COLO668 (cell line): ENCODE results near the gene PLCB1.
"Not testable (repeated sequence)": the region's sequence is repeated elsewhere in the genome, so short reads cannot be mapped to it uniquely, and the experiment has no call there.

Source experiments
- DNase-seq: peaks from one replicate; lab custom pipeline; 2025; ENCODE audit not compliant: unreplicated experiment; lab: John Stamatoyannopoulos, UW

The PLCB1 gene

DNA sequence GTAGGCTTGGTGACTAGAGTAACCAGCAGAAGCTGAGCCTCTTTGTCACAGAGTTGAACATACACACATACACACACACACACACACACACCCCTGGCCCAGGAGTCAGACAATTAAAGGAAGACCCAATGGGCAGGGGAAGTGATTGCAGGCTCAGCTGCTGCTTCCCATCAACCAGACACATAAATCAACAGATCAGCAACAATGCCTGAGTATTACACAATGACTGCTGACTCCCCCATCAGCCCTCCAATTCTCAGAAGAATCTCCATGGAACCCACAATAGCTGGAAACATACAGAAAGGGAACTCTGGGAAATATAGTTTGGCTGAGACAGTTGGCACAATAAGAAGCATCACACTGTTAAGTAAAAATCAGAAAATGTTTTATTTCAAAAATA lies 666.4 kb downstream of the PLCB1 start:
- DNase-seq, result no peak

GRCh38 chr20:8800089-8800488 lies 668.0 kb downstream of the PLCB1 start:
- no peak for DNase-seq

GRCh38 chr20:8801686-8802085 lies 669.6 kb downstream of the PLCB1 start:
- no peak for DNase-seq

GRCh38 chr20:8803065-8803464 lies 671.0 kb downstream of the PLCB1 start:
- DNase-seq, result no peak

GRCh38 chr20:8803941-8804340 lies 671.9 kb downstream of the PLCB1 start:
- DNase-seq, result no peak

DNA sequence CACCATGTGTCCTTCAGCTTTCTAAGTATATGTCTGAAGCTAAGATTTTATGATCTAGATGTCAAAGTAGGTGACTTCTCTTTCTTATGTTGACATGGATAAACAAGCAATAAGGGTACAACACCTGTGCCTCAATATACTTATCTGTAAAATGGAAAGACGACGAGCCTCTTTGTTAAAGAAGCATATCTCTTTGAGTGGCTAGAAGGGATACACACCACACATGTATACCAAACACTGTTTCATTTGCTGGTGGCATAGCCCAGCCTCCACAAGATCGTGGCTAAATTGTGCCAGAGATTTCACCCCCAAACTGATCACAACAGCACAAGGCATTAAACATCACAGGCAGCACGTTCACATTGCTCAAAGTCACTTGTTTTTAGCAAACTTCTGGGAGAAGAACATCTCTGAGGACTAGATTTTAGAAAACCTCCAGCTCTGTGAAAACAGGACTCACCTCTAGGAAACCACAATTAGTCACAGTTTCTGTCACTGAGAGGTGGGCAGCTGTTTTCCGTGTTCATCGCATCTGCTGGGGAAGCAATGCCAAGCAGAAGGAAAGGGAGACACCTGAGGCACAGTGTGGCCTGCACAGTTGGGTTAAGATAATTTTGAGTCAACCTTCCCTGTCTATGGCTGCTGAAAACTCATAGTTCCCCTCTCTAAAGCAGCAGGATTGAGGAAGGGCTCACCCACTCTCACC lies 673.8 kb downstream of the PLCB1 start:
- no peak for DNase-seq

- DNase-seq, result no peak
Observed at GRCh38 chr20:8807480-8808201, 675.6 kb downstream of the PLCB1 start.

GRCh38 chr20:8808202-8808535 lies 676.1 kb downstream of the PLCB1 start:
- DNase-seq, result no peak

DNA sequence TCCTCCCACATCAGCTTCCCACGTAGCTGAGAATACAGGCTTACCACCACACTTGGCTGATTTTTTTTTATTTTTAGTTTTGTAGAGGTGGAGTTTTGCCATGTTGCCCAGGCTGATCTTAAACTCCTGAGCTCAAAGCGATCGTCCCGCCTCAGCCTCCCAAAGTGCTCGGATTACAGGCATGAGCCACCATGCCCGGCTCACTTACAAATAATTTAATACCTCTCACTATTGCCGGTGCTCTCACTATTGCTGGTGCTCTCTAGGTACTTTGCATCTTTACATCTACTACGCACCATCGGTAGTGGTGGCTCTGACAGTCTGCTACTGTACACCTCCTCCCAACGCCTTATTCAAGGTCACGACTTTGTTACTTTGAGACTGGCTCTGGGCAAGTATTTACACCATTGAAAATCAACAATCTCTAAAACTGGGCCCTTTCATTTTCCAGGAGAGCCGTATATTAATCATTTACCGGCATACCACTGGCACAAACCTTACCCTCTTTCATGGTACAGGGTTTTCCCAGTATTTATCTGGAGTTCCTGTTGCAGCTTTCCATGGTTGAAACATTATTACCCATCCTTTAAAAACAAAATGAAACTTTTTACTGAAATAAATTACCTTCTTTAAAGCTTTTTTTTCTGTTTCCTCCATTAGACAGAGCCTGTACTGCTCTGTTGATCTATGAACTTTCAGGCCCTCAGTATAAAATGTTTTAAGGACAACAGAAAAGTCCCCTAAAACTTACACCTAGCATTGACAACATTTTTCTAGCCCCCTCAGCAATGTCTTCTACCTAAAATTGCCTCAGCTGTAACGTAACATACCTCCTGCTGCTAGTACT lies 677.3 kb downstream of the PLCB1 start:
- DNase-seq, result no peak

DNA sequence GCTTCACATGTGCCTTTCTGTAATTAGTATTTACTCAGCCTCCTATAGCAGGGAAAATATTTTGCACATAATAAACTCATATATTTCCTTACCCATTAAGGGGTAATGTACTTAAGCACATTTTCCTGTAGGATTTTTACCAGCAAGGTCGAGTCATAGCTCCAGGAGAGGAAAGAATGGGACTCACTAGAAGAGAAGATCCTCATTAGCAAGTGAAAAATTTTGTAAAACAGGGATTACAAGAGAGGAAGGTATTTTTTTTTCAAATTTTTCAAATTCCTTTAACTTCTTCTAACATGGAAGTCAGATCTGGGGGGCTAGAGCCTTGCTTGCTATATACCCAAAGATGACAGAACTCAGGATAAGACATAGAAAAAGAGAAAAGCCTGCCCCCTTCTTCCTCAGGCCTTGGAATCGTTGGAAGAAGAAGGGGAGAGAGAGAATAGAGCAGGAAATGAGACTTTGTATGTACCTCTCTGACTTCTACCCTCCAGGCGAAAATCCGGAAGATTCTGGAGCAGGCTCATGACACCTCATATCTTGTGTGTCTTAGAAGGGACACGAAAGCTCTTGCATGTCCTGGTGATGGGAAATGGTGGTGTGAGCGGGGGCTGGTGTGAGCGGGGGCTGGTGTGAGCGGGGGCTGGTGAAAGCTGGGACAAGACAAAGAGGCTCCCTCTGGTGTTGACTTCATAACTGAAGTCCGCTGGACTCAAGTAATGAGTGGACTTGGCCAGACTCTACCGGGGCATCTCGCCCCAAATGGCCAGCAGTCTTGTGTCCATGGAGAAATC lies 679.9 kb downstream of the PLCB1 start:
- DNase-seq, result no peak

GRCh38 chr20:8812817-8813216 lies 680.8 kb downstream of the PLCB1 start:
- DNase-seq, result no peak

- no peak for DNase-seq
Observed at GRCh38 chr20:8815208-8815607, 683.1 kb downstream of the PLCB1 start.

DNA sequence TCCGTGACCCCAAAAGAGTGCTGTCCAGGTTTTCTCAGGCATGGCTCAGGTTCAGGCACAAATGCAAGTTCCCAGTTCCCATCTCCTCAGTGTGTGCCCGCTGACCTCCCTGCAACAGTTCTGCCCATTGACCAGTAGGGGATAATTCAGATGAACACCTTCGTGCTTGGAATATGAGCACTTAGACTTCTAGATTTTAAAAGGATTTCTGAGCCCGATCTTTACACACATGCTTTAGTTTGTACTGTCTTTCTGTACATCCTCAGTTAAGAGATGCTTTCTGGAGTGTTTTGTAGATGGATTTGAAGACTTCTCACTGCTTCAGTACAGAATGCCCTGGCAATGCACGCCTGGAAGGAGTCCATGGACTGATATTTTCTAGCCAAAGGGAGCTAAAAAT lies 697.2 kb downstream of the PLCB1 start:
- DNase-seq, result no peak

DNA sequence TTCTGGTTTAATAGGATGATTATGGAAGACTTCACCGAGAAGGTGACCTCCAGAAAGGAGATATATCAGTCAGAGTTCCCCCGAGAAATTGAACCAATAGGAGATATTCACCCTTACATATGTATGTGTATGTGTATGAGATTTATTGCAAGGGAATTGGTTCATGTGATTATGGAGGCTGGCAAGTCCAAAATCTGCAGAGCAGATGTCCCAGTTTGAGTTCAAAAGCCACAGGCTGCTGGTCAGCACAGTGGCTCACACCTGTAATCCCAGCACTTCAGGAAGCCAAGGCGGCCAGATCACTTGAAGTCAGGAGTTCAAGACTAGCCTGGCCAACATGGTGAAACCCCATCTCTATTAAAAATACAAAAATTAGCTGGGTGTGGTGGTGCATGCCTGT lies 702.2 kb downstream of the PLCB1 start:
- DNase-seq, result not testable (repeated sequence)

- no peak for DNase-seq
Observed at GRCh38 chr20:8834851-8835250, 702.8 kb downstream of the PLCB1 start.

- DNase-seq, result no peak
Observed at GRCh38 chr20:8837396-8837795, 705.3 kb downstream of the PLCB1 start.

DNA sequence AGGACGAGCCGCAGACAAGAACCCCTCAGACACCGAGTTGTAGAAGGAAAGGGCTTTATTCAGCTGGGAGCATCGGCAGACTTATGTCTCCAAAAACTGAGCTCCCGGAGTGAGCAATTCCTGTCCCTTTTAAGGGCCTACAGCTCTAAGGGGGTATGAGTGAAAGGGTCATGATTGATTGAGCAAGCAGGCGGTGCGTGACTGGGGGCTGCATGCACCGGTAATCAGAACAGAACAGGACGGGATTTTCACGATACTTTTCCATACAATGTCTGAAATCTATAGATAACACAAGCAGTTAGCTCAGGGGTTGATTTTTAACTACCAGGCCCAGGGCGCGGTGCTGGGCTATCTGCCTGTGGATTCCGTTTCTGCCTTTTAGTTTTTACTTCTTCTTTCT lies 710.5 kb downstream of the PLCB1 start:
- DNase-seq, result no peak

GRCh38 chr20:8844179-8844578 lies 712.1 kb downstream of the PLCB1 start:
- no peak for DNase-seq

DNA sequence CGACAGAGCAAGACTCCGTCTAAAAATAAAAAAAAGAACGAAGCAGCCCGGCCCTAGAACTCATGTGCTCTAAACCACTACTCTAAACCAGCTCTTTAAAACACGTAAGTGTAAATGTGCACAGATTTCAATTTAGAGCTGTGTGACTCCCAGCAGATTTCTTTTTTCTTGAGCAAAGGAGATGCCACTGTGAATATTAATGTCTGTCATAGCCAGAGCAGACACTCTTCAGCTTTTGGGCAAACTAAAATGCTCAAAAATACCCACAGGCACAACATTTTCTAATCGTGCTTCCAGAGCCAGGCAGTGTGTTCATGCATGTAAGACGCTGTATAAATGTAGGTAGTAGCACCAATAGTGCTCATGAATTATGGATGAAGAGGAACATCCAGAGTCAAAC lies 717.9 kb downstream of the PLCB1 start:
- no peak for DNase-seq

- no peak for DNase-seq
Observed at GRCh38 chr20:8851446-8851845, 719.4 kb downstream of the PLCB1 start.

DNA sequence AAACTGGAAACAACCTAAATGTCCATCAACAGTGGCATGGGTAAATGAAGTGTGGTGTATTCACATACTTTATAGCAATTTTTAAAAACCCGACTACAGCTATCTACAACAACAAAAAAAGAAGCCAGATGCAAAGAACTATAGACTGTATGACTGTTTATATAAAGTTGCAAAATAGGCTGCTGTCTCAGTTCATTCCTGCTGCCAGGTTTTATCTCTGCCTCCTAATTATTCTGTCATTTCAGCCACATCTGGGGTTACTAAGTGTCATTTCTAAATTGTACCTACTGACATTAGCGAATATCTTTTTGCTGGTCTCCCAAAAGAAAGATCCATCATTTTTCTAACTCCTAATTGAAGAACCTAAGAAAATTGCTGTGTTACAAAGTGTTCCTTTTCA lies 719.9 kb downstream of the PLCB1 start:
- not testable (repeated sequence) for DNase-seq
